MM.1S (cell line): ENCODE results near the gene RSRC1.
"Not testable (repeated sequence)": the region's sequence is repeated elsewhere in the genome, so short reads cannot be mapped to it uniquely, and the experiment has no call there.

Experiments
- DNase-seq: peaks from one replicate; pipeline ENCODE4 v3.0.0-alpha.2; 2015
- H2AFZ ChIP-seq: fragments of 300-600 bp; sonication (generic); 2 replicates; pipeline ENCODE4 v1.6.0; 2016; ENCODE audit warnings: antibody characterized with exemption, low read length
- H3F3A ChIP-seq: fragments of 300-600 bp; sonication (generic); 2 replicates; pipeline ENCODE4 v1.6.1; 2016; ENCODE audit warnings: mild to moderate bottlenecking, antibody characterized with exemption, low read length, moderate library complexity, mixed read lengths; ENCODE audit not compliant: insufficient read depth
- H3K27ac ChIP-seq: fragments of 300-600 bp; sonication (generic); 2 replicates; pipeline ENCODE4 v1.5.1; 2016; ENCODE audit warnings: mild to moderate bottlenecking, low read length
- H3K27me3 ChIP-seq: fragments of 300-600 bp; sonication (generic); replicated peaks from 2 replicates; pipeline ENCODE4 v1.6.0; 2016; ENCODE audit warnings: low read length; ENCODE audit not compliant: insufficient read depth
- H3K36me3 ChIP-seq: fragments of 300-600 bp; sonication (generic); replicated peaks from 2 replicates; pipeline ENCODE4 v1.6.1; 2016; ENCODE audit warnings: mild to moderate bottlenecking, low read length, mixed read lengths; ENCODE audit not compliant: insufficient read depth
- H3K4me1 ChIP-seq: fragments of 300-600 bp; sonication (generic); 2 replicates; pipeline ENCODE4 v1.6.1; 2016; ENCODE audit warnings: low read length, mixed read lengths
- H3K4me2 ChIP-seq: fragments of 300-600 bp; sonication (generic); 2 replicates; pipeline ENCODE4 v1.6.0; 2016; ENCODE audit warnings: low read depth, low read length
- H3K4me3 ChIP-seq: fragments of 300-600 bp; sonication (generic); 2 replicates; pipeline ENCODE4 v1.5.1; 2016; ENCODE audit warnings: low read length, mixed read lengths
- H3K79me2 ChIP-seq: fragments of 300-600 bp; sonication (generic); 2 replicates; pipeline ENCODE4 v1.6.1; 2016; ENCODE audit warnings: mixed run types, low read length, mixed read lengths
- H3K9ac ChIP-seq: fragments of 300-600 bp; sonication (generic); 2 replicates; pipeline ENCODE4 v1.6.1; 2016; ENCODE audit warnings: low read length, mixed read lengths
- H3K9me2 ChIP-seq: fragments of 300-600 bp; sonication (generic); replicated peaks from 2 replicates; pipeline ENCODE4 v1.6.1; 2016; ENCODE audit warnings: mild to moderate bottlenecking, low read length, mixed read lengths; ENCODE audit not compliant: insufficient read depth
- H3K9me3 ChIP-seq: fragments of 300-600 bp; sonication (generic); replicated peaks from 2 replicates; pipeline ENCODE4 v1.6.1; 2016; ENCODE audit warnings: mild to moderate bottlenecking, low read length, mixed read lengths; ENCODE audit not compliant: insufficient read depth
- H4K20me1 ChIP-seq: fragments of 300-600 bp; sonication (generic); 2 replicates; pipeline ENCODE4 v1.6.1; 2016; ENCODE audit warnings: mild to moderate bottlenecking, low read length, moderate library complexity, mixed read lengths; ENCODE audit not compliant: insufficient read depth
- EZH2 ChIP-seq: fragments of 300-600 bp; sonication (generic); optimal IDR thresholded peaks from 2 replicates; pipeline ENCODE3; 2017; ENCODE audit warnings: low read depth, mild to moderate bottlenecking, antibody characterized with exemption, low read length, mixed read lengths
- EZH2phosphoT487 ChIP-seq: fragments of 300-600 bp; sonication (generic); IDR thresholded peaks from 2 replicates; pipeline ENCODE4 v1.6.1; 2018; ENCODE audit warnings: antibody characterized with exemption, low read length
- TF ChIP-seq, protein P1 (sequence below): fragments of 300-600 bp; sonication (generic); IDR thresholded peaks from 2 replicates; pipeline ENCODE4 v1.5.1; 2016; ENCODE audit warnings: antibody characterized with exemption, low read length, mixed read lengths

Gene RSRC1

DNA sequence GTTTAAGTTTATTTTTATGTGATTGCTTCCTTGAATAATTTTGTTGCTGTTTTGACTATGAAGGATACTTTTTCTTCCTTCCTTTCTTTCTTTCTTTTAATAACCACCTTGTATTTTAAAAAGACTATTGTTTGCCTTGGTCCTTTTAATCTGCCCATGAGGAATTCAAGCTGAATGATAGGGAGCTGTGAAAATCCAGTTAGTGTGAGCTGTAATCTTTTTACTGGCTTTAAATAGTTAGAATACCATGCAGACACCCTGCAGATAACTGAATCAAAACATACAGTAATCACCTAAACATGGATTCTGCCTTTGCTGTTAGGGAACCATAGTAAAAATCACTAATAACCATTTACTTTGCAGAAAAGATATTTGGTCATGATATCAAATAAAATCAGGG is 110.7 kb downstream of the RSRC1 start:
- H3K9me3 ChIP-seq: no peaks in the 10 kb centered on the region
- H3K4me1 ChIP-seq: no peaks in the 10 kb centered on the region
- no peak overlapping the region for H3K9ac ChIP-seq
- no peaks in the 10 kb centered on the region for H3K27me3 ChIP-seq
- H3K36me3 ChIP-seq: no peaks in the 10 kb centered on the region
- H4K20me1 ChIP-seq: no peaks in the 10 kb centered on the region
- no peak overlapping the region for H3K4me2 ChIP-seq
- H3F3A ChIP-seq: no peaks in the 10 kb centered on the region
- H2AFZ ChIP-seq: no peak overlapping the region
- no peaks in the 10 kb centered on the region for H3K9me2 ChIP-seq
- no peak overlapping the region for H3K4me3 ChIP-seq
- TF ChIP-seq EZH2phosphoT487 (no peak), EZH2 (no peak)
- TF ChIP-seq, protein P1, sequence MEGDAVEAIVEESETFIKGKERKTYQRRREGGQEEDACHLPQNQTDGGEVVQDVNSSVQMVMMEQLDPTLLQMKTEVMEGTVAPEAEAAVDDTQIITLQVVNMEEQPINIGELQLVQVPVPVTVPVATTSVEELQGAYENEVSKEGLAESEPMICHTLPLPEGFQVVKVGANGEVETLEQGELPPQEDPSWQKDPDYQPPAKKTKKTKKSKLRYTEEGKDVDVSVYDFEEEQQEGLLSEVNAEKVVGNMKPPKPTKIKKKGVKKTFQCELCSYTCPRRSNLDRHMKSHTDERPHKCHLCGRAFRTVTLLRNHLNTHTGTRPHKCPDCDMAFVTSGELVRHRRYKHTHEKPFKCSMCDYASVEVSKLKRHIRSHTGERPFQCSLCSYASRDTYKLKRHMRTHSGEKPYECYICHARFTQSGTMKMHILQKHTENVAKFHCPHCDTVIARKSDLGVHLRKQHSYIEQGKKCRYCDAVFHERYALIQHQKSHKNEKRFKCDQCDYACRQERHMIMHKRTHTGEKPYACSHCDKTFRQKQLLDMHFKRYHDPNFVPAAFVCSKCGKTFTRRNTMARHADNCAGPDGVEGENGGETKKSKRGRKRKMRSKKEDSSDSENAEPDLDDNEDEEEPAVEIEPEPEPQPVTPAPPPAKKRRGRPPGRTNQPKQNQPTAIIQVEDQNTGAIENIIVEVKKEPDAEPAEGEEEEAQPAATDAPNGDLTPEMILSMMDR: no peak
- no peak overlapping the region for H3K27ac ChIP-seq
- no peaks in the 10 kb centered on the region for H3K79me2 ChIP-seq
- no peak for DNase-seq

GRCh38 chr3:158221426-158221825 is 111.5 kb downstream of the RSRC1 start:
- Histone ChIP-seq H3K4me3 (no peak overlapping the region), H3K36me3 (no peaks in the 10 kb centered on the region), H2AFZ (no peak overlapping the region), H3K27ac (no peak overlapping the region), H3F3A (no peaks in the 10 kb centered on the region), H3K9ac (no peak overlapping the region), H3K4me2 (no peak overlapping the region), H3K27me3 (no peaks in the 10 kb centered on the region), H3K79me2 (no peaks in the 10 kb centered on the region), H3K4me1 (no peaks in the 10 kb centered on the region), H4K20me1 (no peaks in the 10 kb centered on the region), H3K9me3 (no peaks in the 10 kb centered on the region), H3K9me2 (no peaks in the 10 kb centered on the region)
- no peak for DNase-seq
- TF ChIP-seq EZH2phosphoT487 (no peak), EZH2 (no peak)
- TF ChIP-seq, protein P1: no peak

DNA sequence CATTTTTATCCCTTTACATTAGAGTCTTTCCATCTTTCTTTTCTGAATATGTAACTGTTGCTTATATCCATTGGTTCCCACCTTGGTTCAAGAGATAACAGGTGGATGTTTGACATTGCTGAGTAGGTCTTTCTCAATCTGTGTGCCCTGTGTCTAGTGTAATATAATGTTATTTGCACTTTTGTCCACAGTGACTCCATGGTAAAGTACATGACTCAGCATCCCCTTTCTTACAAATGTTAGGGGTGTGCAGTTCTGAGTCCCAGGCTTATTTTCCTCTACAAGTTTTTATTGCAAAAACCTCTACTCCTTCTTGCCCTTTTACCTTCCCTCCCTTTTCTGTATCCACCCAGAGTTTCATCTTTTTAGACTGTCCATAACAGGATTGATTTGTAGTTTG is 116.5 kb downstream of the RSRC1 start:
- Histone ChIP-seq H3K9me2 (no peaks in the 10 kb centered on the region), H4K20me1 (no peaks in the 10 kb centered on the region), H2AFZ (no peak overlapping the region), H3K27ac (no peak overlapping the region), H3K9me3 (no peaks in the 10 kb centered on the region), H3K4me3 (no peak overlapping the region), H3K27me3 (no peaks in the 10 kb centered on the region), H3K79me2 (no peaks in the 10 kb centered on the region), H3K9ac (no peak overlapping the region), H3K4me1 (no peaks in the 10 kb centered on the region), H3K36me3 (no peaks in the 10 kb centered on the region), H3K4me2 (no peak overlapping the region), H3F3A (no peaks in the 10 kb centered on the region)
- TF ChIP-seq, protein P1: no peak
- TF ChIP-seq EZH2 (no peak), EZH2phosphoT487 (no peak)
- DNase-seq: no peak

DNA sequence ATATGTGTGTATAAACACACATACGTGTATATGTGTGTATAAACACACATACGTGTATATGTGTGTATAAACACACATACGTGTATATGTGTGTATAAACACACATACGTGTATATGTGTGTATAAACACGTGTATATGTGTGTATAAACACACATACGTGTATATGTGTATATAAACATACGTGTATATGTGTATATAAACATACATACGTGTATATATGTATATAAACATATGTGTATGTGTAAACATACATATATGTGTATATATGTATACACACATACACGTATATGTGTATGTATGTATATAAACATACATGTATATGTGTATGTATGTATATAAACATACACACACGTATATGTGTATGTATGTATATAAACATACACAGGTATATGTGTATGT is 119.1 kb downstream of the RSRC1 start:
- not testable (repeated sequence) for H4K20me1 ChIP-seq, H3K4me2 ChIP-seq, H3K9ac ChIP-seq, H3K9me2 ChIP-seq, H3K36me3 ChIP-seq, H3K27ac ChIP-seq, H2AFZ ChIP-seq, DNase-seq, H3K4me1 ChIP-seq, H3K9me3 ChIP-seq, H3K79me2 ChIP-seq, H3K27me3 ChIP-seq, H3F3A ChIP-seq, H3K4me3 ChIP-seq
